Astrocyte (in vitro differentiated cells and primary cell): ENCODE data around the gene STAT3. TPM values are rescaled to one million over a fixed set of nuclear protein-coding genes. Genes with fewer than 3 reads are reported as not detected.

Source experiments
- DNase-seq: peaks from one replicate; pipeline ENCODE4 v3.0.0-alpha.2; 2010; ENCODE audit warnings: low read depth
- FAIRE-seq: peaks from 2 replicates; lab custom pipeline; 2011; peaks lifted over from hg19 to GRCh38; lab: Jason Lieb, UNC
- H2AFZ ChIP-seq: 2 replicates; pipeline ENCODE4 v1.6.0; 2012; ENCODE audit warnings: low read depth, low read length, inconsistent platforms
- H3K27ac ChIP-seq: 2 replicates; pipeline ENCODE4 v1.5.1; 2011; ENCODE audit warnings: low read depth, low read length, inconsistent platforms
- H3K27me3 ChIP-seq: 2 replicates; pipeline ENCODE4 v1.6.0; 2011; ENCODE audit warnings: low read length, inconsistent platforms; ENCODE audit not compliant: insufficient read depth
- H3K36me3 ChIP-seq: 2 replicates; pipeline ENCODE4 v1.5.1; 2011; ENCODE audit warnings: low read length, inconsistent platforms; ENCODE audit not compliant: insufficient read depth
- H3K4me1 ChIP-seq: 2 replicates; pipeline ENCODE4 v1.5.1; 2011; ENCODE audit warnings: low read length, inconsistent platforms; ENCODE audit not compliant: insufficient read depth
- H3K4me2 ChIP-seq: 2 replicates; pipeline ENCODE4 v1.6.0; 2012; ENCODE audit warnings: low read length, inconsistent platforms
- H3K4me3 ChIP-seq: 2 replicates; pipeline ENCODE4 v1.5.1; 2011; ENCODE audit warnings: low read depth, mild to moderate bottlenecking, low read length, inconsistent platforms; ENCODE audit not compliant: insufficient read depth
- H3K79me2 ChIP-seq: 2 replicates; pipeline ENCODE4 v1.6.0; 2012; ENCODE audit warnings: mild to moderate bottlenecking, low read length, inconsistent platforms; ENCODE audit not compliant: insufficient read depth
- H3K9ac ChIP-seq: 2 replicates; pipeline ENCODE4 v1.6.0; 2012; ENCODE audit warnings: mild to moderate bottlenecking, low read length, inconsistent platforms
- H3K9me3 ChIP-seq: 2 replicates; pipeline ENCODE4 v1.5.1; 2012; ENCODE audit warnings: low read depth, mild to moderate bottlenecking, low read length, inconsistent platforms; ENCODE audit not compliant: insufficient read depth
- H4K20me1 ChIP-seq: 2 replicates; pipeline ENCODE4 v1.6.0; 2012; ENCODE audit warnings: low read length, inconsistent platforms; ENCODE audit not compliant: insufficient read depth
- H3K27ac Mint-ChIP-seq: one replicate; pipeline ENCODE4 v1.8.0; 2021; ENCODE audit warnings: mild to moderate bottlenecking, mixed read lengths; ENCODE audit not compliant: unreplicated experiment
- H3K27me3 Mint-ChIP-seq: one replicate; pipeline ENCODE4 v1.8.0; 2021; ENCODE audit warnings: low read depth, mixed read lengths; ENCODE audit not compliant: unreplicated experiment
- H3K36me3 Mint-ChIP-seq: one replicate; pipeline ENCODE4 v1.8.0; 2021; ENCODE audit warnings: low read depth, mixed read lengths; ENCODE audit not compliant: unreplicated experiment
- H3K4me1 Mint-ChIP-seq: one replicate; pipeline ENCODE4 v1.8.0; 2021; ENCODE audit warnings: low read depth, mixed read lengths; ENCODE audit not compliant: unreplicated experiment
- H3K4me3 Mint-ChIP-seq: one replicate; pipeline ENCODE4 v1.8.0; 2021; ENCODE audit warnings: mild to moderate bottlenecking, moderate library complexity, mixed read lengths; ENCODE audit not compliant: unreplicated experiment
- H3K9me3 Mint-ChIP-seq: one replicate; pipeline ENCODE4 v1.8.0; 2021; ENCODE audit warnings: mild to moderate bottlenecking, mixed read lengths; ENCODE audit not compliant: unreplicated experiment
- CTCF ChIP-seq: IDR thresholded peaks from 2 replicates; pipeline ENCODE4 v1.5.1; 2011; ENCODE audit warnings: low read depth, mild to moderate bottlenecking, inconsistent platforms, low read length, moderate library complexity; ENCODE audit not compliant: insufficient read depth
- EZH2 ChIP-seq: IDR thresholded peaks from 2 replicates; pipeline ENCODE4 v1.6.1; 2012; ENCODE audit warnings: mild to moderate bottlenecking, low read length, inconsistent platforms; ENCODE audit not compliant: insufficient read depth
- total RNA-seq: library from RNA; stranded (reverse); gene quantifications from 2 replicates; pipeline ENCODE4 v1.2.1, GENCODE V29; 2021

STAT3 gene
- total RNA-seq, 1 donor from 2014 or later = 145 TPM

DNA sequence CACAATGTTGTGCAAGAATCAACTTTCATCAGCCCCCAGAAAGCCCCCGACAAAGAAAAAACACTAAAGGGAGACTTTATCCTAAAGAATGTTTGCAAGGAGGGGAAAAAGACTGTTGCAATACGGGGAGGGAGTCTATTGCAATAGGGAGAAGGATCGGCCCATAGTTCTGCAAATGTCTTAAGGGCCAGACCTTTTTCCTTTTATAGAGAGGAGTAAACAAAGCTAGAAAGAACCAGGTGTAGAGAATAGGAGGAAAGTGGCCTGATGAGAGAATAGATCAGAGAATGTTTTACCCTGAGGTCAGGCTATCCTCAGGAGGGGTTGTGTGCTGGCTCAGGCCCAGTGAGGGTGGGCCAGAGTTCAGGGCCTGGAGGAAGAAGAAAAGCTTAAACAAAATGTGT lies 43.5 kb upstream of the STAT3 start:
- H3K79me2 ChIP-seq = no peaks in the 10 kb centered on the region
- no peak overlapping the region for H3K27ac ChIP-seq
- peaks cover 13% of the 10 kb centered on the region for H3K4me1 ChIP-seq
- no peak for FAIRE-seq
- no peak overlapping the region for H3K4me3 ChIP-seq
- H3K27me3 ChIP-seq = no peaks in the 10 kb centered on the region
- Mint-ChIP-seq H3K27me3 (no peaks in the 10 kb centered on the region), H3K27ac (no peak overlapping the region), H3K4me1 (peaks cover 16% of the 10 kb centered on the region), H3K4me3 (no peak overlapping the region), H3K36me3 (no peaks in the 10 kb centered on the region), H3K9me3 (no peaks in the 10 kb centered on the region)
- H3K9me3 ChIP-seq = no peaks in the 10 kb centered on the region
- H4K20me1 ChIP-seq = no peaks in the 10 kb centered on the region
- no peak overlapping the region for H2AFZ ChIP-seq
- TF ChIP-seq CTCF = no peak
- TF ChIP-seq EZH2 = no peak
- H3K4me2 ChIP-seq = no peak overlapping the region
- DNase-seq = no peak
- no peaks in the 10 kb centered on the region for H3K36me3 ChIP-seq
- no peak overlapping the region for H3K9ac ChIP-seq

DNA sequence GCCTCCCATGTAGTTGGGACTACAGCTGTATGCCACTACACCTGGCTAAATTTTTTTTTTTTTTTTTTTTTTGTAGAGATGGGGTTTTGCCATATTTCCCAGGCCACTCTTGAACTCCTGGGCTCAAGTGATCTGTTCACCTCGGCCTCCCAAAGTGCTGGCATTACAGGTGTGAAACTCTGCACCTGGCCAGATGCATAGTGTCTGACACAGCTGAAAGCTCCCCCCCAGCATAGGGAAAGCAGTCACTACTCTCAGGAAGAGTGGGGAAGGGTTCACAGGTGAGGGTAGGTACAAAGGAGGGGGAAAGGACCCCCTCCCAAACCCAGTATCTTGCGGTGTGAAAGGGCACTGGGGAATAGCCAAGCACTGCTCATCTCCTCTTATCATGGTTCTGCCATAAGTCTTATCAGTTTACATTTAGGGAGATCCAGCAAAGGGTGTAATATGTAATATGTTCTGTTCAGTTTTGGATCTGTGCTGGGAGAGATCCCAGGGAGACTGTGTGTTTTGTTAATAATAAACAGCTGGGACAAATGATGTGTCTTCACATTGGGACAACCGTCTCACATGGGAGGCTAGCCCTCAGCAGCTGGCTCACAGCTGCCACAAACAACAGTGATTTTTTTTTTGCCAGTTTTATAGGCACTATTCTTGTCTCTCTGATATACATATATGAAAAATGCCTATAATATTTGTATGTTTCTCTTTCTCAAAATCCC lies 41.6 kb upstream of the STAT3 start:
- Histone ChIP-seq H3K79me2 (no peaks in the 10 kb centered on the region), H3K36me3 (no peaks in the 10 kb centered on the region), H3K27ac (no peak overlapping the region), H2AFZ (no peak overlapping the region), H3K9me3 (no peaks in the 10 kb centered on the region), H3K4me1 (peaks cover 9% of the 10 kb centered on the region), H3K9ac (no peak overlapping the region), H3K27me3 (no peaks in the 10 kb centered on the region), H4K20me1 (no peaks in the 10 kb centered on the region), H3K4me2 (no peak overlapping the region), H3K4me3 (no peak overlapping the region)
- peaks cover 7% of the 10 kb centered on the region for H3K4me1 Mint-ChIP-seq
- no peaks in the 10 kb centered on the region for H3K36me3 Mint-ChIP-seq
- H3K4me3 Mint-ChIP-seq = no peak overlapping the region
- FAIRE-seq (no peak), DNase-seq (no peak)
- no peak overlapping the region for H3K27ac Mint-ChIP-seq
- TF ChIP-seq EZH2 = no peak
- TF ChIP-seq CTCF = no peak
- H3K9me3 Mint-ChIP-seq = no peaks in the 10 kb centered on the region
- H3K27me3 Mint-ChIP-seq = no peaks in the 10 kb centered on the region
